Measurements from ENCODE around the gene RNF213. TPM values are rescaled to one million over a fixed set of nuclear protein-coding genes. Genes with fewer than 3 reads are reported as not detected.
A peak's percentile ranks its signal among the peaks of the same experiment; 100 is the strongest.

RNF213 gene
- total RNA-seq, 1 experiment from 2014 or later, result 15.0 TPM

DNA sequence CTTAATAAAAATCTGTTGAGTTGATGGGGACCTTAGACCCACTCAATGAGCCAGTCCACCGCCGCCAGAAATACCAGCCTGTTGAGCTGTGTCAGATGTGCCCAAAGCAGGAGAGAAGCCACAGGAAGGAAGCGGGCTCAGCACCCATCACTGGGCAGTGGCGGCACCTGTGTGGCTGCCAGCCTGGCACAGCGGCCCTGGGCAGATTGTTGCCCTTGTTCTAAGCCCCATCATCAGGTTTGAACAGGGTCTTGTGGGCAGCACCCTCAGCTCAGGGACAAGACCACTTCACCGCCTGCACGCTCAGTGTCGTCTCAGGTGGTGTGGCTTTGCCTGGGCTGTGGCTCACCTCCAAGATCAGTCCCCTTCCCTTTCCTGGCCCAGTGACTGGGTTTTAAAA, 163.6 kb downstream of the RNF213 start:
- Histone ChIP-seq H3K4me3 (ENCODE audit: low read length) (no peak overlapping the region), H3K4me1 (ENCODE audit: low read length) (no peaks in the 10 kb centered on the region; the same call in 1 of the 2 replicates), H2AFZ (ENCODE audit: low read length) (no peak overlapping the region), H3K9ac (ENCODE audit: low read length) (no peak overlapping the region), H3K27ac (ENCODE audit: low read length) (no peak overlapping the region), H3K9me2 (replicated peaks; ENCODE audit: insufficient read depth, low read length) (no peaks in the 10 kb centered on the region), H3K79me2 (ENCODE audit: low read length) (no peaks in the 10 kb centered on the region), H3K27me3 (ENCODE audit: low read length) (no peaks in the 10 kb centered on the region), H3K36me3 (ENCODE audit: insufficient read depth, low read length) (no peaks in the 10 kb centered on the region), H3K4me2 (ENCODE audit: low read depth, low read length, poor library complexity, severe bottlenecking) (no peak overlapping the region), H3K9me3 (ENCODE audit: low read length) (no peaks in the 10 kb centered on the region), H4K20me1 (ENCODE audit: insufficient read depth, low read depth, low read length) (peaks cover 4% of the 10 kb centered on the region; the same call in 1 of the 2 replicates)
- DNase-seq, result no peak

DNA sequence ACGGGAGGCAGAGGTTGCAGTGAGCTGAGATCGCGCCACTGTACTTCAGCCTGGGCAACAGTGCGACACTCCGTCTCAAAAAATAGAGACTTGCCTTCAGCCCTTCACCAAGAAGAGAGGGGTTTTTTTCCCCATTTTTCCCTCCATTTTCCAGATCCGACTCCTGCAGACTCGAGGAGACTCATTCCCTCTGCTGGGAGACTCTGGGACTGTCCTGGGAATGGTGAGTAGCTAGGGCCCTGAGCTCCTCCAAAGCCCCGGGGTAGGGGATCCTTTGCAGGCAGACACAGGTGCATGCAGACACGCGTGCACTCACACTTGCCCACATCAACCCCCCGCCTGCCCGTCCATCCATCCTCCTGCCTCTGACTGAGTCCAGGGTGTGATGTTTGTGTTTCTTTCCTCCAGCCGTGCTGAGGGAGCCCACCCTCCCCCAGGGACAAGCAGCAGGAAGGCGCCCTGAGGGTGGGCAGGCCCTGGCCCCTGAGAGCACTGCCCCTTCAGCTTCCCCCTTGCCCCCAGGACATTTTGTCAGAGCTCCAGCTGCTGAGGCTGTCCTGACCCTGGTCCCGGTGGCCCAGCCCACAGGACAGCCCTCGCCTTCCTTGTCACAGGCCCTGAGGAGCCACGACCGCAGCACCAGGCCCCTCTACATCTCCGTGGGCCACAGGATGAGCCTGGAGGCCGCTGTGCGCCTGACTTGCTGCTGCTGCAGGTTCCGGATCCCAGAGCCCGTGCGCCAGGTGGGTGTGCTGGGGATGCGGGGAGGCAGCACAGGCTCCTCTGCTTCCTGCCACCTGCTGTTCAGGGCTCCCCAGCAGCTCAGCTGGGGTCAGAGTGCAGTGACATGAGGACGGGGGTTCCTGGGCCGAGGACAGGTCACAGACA, 164.5 kb downstream of the RNF213 start:
- DNase-seq, result no peak

DNA sequence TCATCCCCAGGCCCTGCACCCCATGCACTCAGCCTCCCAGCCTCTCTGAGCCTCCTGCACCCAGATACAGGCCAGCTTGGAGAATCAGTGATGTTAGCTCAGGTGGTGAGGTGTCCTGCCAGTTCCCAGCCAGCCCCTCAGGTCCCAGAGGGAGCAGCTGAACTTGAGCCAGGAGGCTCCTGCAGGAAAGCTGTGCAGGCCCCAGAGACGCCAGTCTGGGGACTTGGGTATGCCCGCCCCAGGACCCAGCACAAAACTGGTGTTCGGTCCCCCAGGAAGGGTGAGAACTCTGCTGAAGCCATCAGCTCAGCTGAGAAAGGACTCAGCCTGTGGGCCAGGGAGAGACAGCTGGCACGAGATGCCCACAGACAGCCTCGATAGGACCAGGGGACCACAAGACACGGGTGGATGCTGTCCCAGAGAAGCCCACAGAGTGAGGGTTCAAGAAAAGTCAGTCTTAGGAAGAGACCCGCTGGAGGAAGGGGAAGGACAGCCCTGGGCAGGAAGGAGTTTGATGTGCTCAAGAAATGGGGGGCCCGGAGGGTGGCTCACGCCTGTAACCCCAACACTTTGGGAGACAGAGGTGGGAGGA, 165.3 kb downstream of the RNF213 start:
- no peak overlapping the region for H3K4me2 ChIP-seq (ENCODE audit: low read depth, low read length, poor library complexity, severe bottlenecking)
- no peaks in the 10 kb centered on the region for H3K9me2 ChIP-seq (replicated peaks; ENCODE audit: insufficient read depth, low read length)
- H2AFZ ChIP-seq (ENCODE audit: low read length), result no peak overlapping the region
- no peak overlapping the region for H3K9ac ChIP-seq (ENCODE audit: low read length)
- H4K20me1 ChIP-seq (ENCODE audit: insufficient read depth, low read depth, low read length), result peaks cover 4% of the 10 kb centered on the region; the same call in 1 of the 2 replicates
- H3K27me3 ChIP-seq (ENCODE audit: low read length), result no peaks in the 10 kb centered on the region
- H3K79me2 ChIP-seq (ENCODE audit: low read length), result no peaks in the 10 kb centered on the region
- H3K9me3 ChIP-seq (ENCODE audit: low read length), result no peaks in the 10 kb centered on the region
- no peak for DNase-seq
- no peak overlapping the region for H3K27ac ChIP-seq (ENCODE audit: low read length)
- no peaks in the 10 kb centered on the region; the same call in 1 of the 2 replicates for H3K4me1 ChIP-seq (ENCODE audit: low read length)
- no peak overlapping the region for H3K4me3 ChIP-seq (ENCODE audit: low read length)
- no peaks in the 10 kb centered on the region for H3K36me3 ChIP-seq (ENCODE audit: insufficient read depth, low read length)

More for the DNA sequence above, 164.5 kb downstream of the RNF213 start:
- no peaks in the 10 kb centered on the region for H3K36me3 ChIP-seq (ENCODE audit: insufficient read depth, low read length)
- H3K4me1 ChIP-seq (ENCODE audit: low read length), result no peaks in the 10 kb centered on the region; the same call in 1 of the 2 replicates
- no peak overlapping the region for H3K27ac ChIP-seq (ENCODE audit: low read length)
- no peaks in the 10 kb centered on the region for H3K9me2 ChIP-seq (replicated peaks; ENCODE audit: insufficient read depth, low read length)
- no peaks in the 10 kb centered on the region for H3K79me2 ChIP-seq (ENCODE audit: low read length)
- H3K4me3 ChIP-seq (ENCODE audit: low read length), result no peak overlapping the region
- H3K4me2 ChIP-seq (ENCODE audit: low read depth, low read length, poor library complexity, severe bottlenecking), result no peak overlapping the region
- H2AFZ ChIP-seq (ENCODE audit: low read length), result no peak overlapping the region
- H4K20me1 ChIP-seq (ENCODE audit: insufficient read depth, low read depth, low read length), result peaks cover 4% of the 10 kb centered on the region; the same call in 1 of the 2 replicates
- no peak overlapping the region for H3K9ac ChIP-seq (ENCODE audit: low read length)
- no peaks in the 10 kb centered on the region for H3K27me3 ChIP-seq (ENCODE audit: low read length)
- no peaks in the 10 kb centered on the region for H3K9me3 ChIP-seq (ENCODE audit: low read length)

DNA sequence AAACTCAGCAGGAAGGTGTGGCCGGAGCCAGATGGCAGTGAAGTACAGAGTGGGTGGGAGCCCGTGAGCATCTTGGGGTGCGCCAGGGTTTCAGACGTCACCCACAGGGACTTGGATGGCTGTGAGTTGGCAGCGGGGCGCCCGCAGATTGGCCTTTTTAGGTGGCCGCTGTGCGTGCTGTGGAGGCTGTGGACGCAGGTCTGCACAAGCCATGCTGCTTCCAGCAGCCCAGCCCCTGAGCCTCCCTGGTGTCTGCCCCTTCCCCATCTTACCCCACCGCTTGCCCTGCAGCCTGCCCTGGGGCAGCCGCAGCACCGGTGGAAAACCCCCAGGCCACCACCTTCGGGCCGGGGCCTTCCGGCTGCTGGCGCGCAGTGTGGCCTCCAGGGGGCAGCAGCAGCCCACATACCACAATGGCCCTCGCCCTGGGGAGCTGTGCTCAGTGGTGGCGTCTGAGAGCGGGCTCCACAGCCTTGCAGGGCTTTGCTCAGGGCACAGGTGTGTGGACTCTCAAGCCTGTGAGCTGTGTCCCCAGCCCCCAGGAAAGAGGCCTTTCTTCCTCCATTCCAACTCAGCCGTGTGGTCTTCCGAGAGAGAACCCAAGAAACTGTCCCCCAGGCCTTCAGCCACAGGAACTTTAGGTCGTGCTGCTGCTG, 166.1 kb downstream of the RNF213 start:
- Histone ChIP-seq H3K27ac (ENCODE audit: low read length) (no peak overlapping the region), H3K79me2 (ENCODE audit: low read length) (no peaks in the 10 kb centered on the region), H3K4me3 (ENCODE audit: low read length) (no peak overlapping the region), H2AFZ (ENCODE audit: low read length) (no peak overlapping the region), H3K9me3 (ENCODE audit: low read length) (no peaks in the 10 kb centered on the region), H3K9ac (ENCODE audit: low read length) (peak overlapping the region; percentile 26; the same call in 1 of the 2 replicates), H3K9me2 (replicated peaks; ENCODE audit: insufficient read depth, low read length) (no peaks in the 10 kb centered on the region), H3K4me2 (ENCODE audit: low read depth, low read length, poor library complexity, severe bottlenecking) (no peak overlapping the region), H4K20me1 (ENCODE audit: insufficient read depth, low read depth, low read length) (peaks cover 4% of the 10 kb centered on the region; the same call in 1 of the 2 replicates), H3K27me3 (ENCODE audit: low read length) (no peaks in the 10 kb centered on the region), H3K4me1 (ENCODE audit: low read length) (no peaks in the 10 kb centered on the region; the same call in 1 of the 2 replicates), H3K36me3 (ENCODE audit: insufficient read depth, low read length) (no peaks in the 10 kb centered on the region)
- peak; percentile 93 for DNase-seq

DNA sequence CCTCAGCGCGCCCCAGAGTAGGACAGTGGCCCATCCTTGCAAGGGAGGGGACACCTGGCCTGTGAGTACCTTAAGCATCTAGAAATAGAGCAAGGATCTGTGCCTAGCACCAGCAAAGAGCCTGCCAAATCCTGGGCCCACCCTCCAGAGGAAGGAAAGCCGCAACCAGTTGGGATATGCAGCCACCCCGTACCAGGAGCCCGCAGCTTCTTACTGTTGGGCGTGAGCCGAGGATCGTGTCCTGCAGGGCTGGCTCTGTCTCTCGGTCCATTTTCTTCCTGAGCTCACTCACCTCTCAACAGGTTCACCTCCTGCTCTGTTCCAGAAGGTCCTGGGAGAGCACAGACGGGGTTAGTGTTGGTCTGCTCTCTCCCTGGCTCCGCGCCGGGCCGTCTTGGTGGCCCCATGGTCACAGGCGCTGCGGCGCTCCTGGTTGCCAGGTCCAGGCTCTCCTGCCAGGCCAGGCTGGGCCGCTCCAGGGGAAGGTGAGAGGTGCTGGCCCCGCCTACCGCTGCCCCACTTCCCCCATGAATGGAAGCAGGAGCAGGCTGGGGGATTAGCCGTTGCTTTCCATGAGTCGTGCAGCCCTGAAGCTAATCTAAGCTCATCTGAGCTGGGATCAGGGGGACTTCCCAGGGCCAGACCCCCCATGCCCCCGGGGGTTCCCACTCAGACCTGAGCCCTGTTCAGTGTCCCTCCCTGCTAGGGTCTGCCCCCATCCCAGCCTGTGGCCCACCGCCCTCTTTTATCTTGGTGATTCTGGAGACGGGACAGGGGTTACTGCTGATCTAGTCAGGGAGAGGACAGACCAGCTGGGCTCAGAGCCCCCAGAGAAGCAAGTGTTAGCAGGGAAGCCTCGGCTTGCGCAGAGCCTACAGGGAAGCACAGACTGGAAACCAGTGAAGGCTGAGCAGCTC, 167.0 kb downstream of the RNF213 start:
- Histone ChIP-seq H3K4me3 (ENCODE audit: low read length) (no peak overlapping the region), H3K36me3 (ENCODE audit: insufficient read depth, low read length) (no peaks in the 10 kb centered on the region), H3K9ac (ENCODE audit: low read length) (no peak overlapping the region)

DNA sequence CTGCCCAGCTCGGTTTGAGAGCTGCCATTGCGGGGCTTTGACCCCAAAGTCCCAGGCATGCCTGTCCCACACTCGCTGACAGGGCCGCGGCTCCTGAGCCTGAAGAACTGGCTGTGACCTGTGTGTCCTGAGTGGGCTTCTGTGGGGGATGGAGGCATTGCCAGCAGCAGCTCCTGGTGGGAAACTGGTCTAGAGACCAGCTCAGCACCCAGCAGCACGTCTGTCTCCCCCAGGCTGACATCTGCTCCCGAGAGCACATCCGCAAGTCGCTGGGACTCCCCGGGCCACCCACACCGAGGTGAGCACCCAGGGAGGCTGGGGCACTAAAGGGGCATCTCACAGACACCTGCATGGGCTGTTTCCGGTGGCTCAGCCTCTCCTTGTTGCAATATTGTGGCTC, 167.7 kb downstream of the RNF213 start:
- no peak for DNase-seq
- H3K9ac ChIP-seq (ENCODE audit: low read length), result no peak overlapping the region
- H3K9me3 ChIP-seq (ENCODE audit: low read length), result no peaks in the 10 kb centered on the region
- H3K4me1 ChIP-seq (ENCODE audit: low read length), result no peaks in the 10 kb centered on the region; the same call in 1 of the 2 replicates
- no peak overlapping the region for H3K4me3 ChIP-seq (ENCODE audit: low read length)
- no peaks in the 10 kb centered on the region for H3K79me2 ChIP-seq (ENCODE audit: low read length)
- H3K27me3 ChIP-seq (ENCODE audit: low read length), result no peaks in the 10 kb centered on the region
- no peaks in the 10 kb centered on the region for H3K36me3 ChIP-seq (ENCODE audit: insufficient read depth, low read length)
- H3K27ac ChIP-seq (ENCODE audit: low read length), result no peak overlapping the region
- H3K4me2 ChIP-seq (ENCODE audit: low read depth, low read length, poor library complexity, severe bottlenecking), result no peak overlapping the region
- H4K20me1 ChIP-seq (ENCODE audit: insufficient read depth, low read depth, low read length), result peaks cover 4% of the 10 kb centered on the region; the same call in 1 of the 2 replicates
- H3K9me2 ChIP-seq (replicated peaks; ENCODE audit: insufficient read depth, low read length), result no peaks in the 10 kb centered on the region
- H2AFZ ChIP-seq (ENCODE audit: low read length), result no peak overlapping the region

More for the DNA sequence above, 167.0 kb downstream of the RNF213 start:
- Histone ChIP-seq H4K20me1 (ENCODE audit: insufficient read depth, low read depth, low read length) (peaks cover 4% of the 10 kb centered on the region; the same call in 1 of the 2 replicates), H3K27ac (ENCODE audit: low read length) (no peak overlapping the region), H3K79me2 (ENCODE audit: low read length) (no peaks in the 10 kb centered on the region), H3K9me2 (replicated peaks; ENCODE audit: insufficient read depth, low read length) (no peaks in the 10 kb centered on the region), H3K9me3 (ENCODE audit: low read length) (no peaks in the 10 kb centered on the region), H2AFZ (ENCODE audit: low read length) (no peak overlapping the region), H3K27me3 (ENCODE audit: low read length) (no peaks in the 10 kb centered on the region), H3K4me1 (ENCODE audit: low read length) (no peaks in the 10 kb centered on the region; the same call in 1 of the 2 replicates), H3K4me2 (ENCODE audit: low read depth, low read length, poor library complexity, severe bottlenecking) (no peak overlapping the region)
- DNase-seq, result no peak

DNA sequence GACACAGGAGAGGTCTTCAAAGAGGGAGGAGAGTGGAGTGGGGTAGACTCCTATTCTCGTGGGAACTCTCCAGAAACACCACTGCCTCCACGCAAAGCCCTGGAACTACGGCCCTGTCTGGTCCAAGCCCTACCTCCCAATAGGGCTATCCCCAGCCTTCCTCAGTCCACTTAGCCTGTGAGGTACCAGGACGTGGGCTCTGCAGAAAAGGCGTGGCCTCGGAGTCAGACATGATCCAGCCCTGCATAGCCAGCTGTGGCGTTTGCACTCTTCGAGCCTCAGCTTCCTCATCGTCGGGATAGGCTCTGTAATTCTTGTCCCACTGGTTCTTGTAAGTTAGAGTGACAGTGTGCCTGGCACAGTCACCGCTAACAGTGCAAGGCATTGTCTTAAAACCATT, 168.1 kb downstream of the RNF213 start:
- no peak overlapping the region for H3K4me3 ChIP-seq (ENCODE audit: low read length)
- H3K4me1 ChIP-seq (ENCODE audit: low read length), result no peaks in the 10 kb centered on the region; the same call in 1 of the 2 replicates
- DNase-seq, result no peak
- H4K20me1 ChIP-seq (ENCODE audit: insufficient read depth, low read depth, low read length), result peaks cover 4% of the 10 kb centered on the region; the same call in 1 of the 2 replicates
- H3K9me3 ChIP-seq (ENCODE audit: low read length), result no peaks in the 10 kb centered on the region
- no peak overlapping the region for H2AFZ ChIP-seq (ENCODE audit: low read length)
- H3K27me3 ChIP-seq (ENCODE audit: low read length), result no peaks in the 10 kb centered on the region
- H3K9ac ChIP-seq (ENCODE audit: low read length), result no peak overlapping the region
- no peaks in the 10 kb centered on the region for H3K36me3 ChIP-seq (ENCODE audit: insufficient read depth, low read length)
- H3K79me2 ChIP-seq (ENCODE audit: low read length), result no peaks in the 10 kb centered on the region
- H3K27ac ChIP-seq (ENCODE audit: low read length), result no peak overlapping the region
- H3K9me2 ChIP-seq (replicated peaks; ENCODE audit: insufficient read depth, low read length), result no peaks in the 10 kb centered on the region
- no peak overlapping the region for H3K4me2 ChIP-seq (ENCODE audit: low read depth, low read length, poor library complexity, severe bottlenecking)
